ENCODE results near the gene ELP1.

- TF ChIP-seq CTCF (IDR thresholded peaks at IDR 0.05): no peak
- no peak for TF ChIP-seq POLR2A (IDR thresholded peaks at IDR 0.05)
These were observed 67.9 kb downstream of the ELP1 start for GRCh38 chr9:108866001-108866420.
